Nasal cavity respiratory epithelium epithelial cell of viscerocranial mucosa (primary cell): ENCODE results near the gene MSANTD2. TPM values are rescaled to one million over a fixed set of nuclear protein-coding genes. Genes with fewer than 3 reads are reported as not detected.

Experiments
- total RNA-seq: library from RNA; depleted of rRNA; stranded (reverse); fragments of >200 nt; gene quantifications from 2 replicates; pipeline ENCODE4 v1.2.3, GENCODE V29; 2014

Gene MSANTD2
- total RNA-seq = 1.7 and 5.5 TPM in 2 replicates

DNA sequence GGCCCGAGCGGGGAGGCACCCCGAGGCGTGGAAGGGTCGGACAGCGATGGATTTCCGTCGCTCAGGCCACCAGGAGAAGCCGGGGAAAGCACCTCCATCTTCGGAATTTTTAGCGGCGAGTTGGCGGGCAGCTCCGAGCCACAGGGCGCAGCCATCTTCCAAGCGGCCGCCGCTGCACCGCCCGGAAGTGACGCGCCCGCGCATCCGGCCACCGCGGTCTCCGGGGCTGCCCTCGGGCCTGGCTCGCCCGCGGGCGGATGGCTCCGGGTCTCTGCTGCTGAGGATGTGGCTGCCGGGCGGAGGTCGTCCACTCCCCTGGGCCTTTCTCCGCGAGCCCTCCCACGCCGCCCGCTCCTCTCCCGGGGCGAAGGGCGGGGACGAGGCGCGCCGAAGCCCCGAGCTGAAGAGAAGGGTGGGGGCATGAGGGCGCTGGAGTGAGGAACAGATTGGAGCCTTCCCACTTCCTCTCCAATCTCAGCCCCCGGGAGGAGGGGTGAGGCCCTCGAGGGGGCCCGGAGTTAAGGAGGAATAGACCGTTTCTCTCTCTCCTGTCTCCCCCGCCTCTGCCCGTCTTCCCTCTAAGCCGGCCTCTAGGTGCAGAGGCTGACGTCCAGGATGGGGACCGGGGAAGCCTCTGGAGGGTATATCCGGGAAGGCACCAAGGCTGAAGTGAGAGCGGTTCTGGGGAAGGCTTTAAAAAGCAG lies at the start of gene MSANTD2:
Gene MSANTD2 (minus strand): TSS at position 181 of the 704 bp plus-strand sequence. CDS start 26 bp downstream, at position 155.

DNA sequence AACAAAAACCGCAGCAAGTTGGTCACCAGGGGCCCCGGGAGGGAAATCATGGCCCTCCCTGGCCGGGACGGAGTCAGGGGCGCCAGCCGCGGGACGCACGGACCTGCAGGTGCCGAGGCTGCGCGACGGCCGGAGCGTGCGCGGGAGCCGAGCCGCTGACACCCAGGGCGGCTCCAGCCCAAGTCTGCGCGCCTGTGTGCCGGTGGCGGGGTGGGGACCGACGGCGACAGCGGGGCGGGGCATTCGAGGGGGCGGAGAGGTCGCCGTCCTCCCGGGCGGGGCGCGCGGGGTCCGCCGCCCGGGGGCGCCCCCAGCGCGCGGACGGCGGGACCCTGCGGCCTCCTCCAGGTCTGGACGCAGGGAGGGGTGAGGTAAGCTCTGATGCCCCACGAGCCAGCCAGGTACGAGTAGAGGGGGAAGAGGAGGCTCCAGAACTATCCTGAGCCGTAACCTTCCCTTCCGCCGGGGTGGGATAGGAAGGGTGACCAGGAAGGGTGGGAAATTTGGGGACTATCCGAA lies 38.0 kb downstream of the MSANTD2 start, which contains the start of gene ESAM:
Gene ESAM (minus strand): TSS at position 186 of the 519 bp plus-strand sequence. CDS start 136 bp downstream, at position 50.

DNA sequence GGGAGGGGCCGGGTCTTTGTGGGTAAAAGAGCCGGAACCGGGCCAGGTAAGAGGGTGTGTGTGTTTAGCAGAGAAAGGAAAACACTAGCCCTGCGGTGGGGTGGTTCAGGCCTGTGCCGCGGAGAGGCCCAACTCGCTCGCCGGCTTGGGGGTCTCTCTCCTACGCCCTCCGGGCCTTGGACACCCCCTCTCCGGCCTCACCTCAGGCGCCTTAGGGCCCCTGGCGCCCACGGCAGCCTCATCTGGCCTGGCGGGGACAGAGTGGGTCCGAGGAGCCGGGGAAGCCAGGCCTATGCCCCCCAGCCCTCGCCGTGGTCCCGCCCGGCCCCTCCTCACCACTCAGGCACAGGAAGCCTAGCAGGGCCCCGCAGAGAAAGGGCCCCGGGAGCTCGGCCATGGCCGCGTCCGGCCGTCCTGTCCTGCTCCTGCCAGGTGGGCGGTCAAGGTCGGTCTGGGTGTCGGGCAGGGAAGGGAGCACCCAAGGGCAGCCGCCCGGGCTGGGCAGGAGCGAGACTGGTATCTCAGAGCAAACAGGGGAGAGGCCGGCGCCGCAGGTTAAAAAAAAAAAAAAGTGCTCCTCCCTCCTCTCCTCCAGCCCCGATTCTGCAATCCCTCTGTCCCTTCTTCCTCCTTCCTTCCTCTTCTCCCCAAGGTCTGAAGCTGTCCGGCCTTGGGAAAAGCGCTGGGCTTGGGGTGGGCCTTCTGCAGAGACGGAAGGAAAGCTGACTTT lies 48.3 kb downstream of the MSANTD2 start, which contains the start of gene VSIG2:
Gene VSIG2 (minus strand): TSS at position 515 of the 730 bp plus-strand sequence. CDS start 118 bp downstream, at position 397.

DNA sequence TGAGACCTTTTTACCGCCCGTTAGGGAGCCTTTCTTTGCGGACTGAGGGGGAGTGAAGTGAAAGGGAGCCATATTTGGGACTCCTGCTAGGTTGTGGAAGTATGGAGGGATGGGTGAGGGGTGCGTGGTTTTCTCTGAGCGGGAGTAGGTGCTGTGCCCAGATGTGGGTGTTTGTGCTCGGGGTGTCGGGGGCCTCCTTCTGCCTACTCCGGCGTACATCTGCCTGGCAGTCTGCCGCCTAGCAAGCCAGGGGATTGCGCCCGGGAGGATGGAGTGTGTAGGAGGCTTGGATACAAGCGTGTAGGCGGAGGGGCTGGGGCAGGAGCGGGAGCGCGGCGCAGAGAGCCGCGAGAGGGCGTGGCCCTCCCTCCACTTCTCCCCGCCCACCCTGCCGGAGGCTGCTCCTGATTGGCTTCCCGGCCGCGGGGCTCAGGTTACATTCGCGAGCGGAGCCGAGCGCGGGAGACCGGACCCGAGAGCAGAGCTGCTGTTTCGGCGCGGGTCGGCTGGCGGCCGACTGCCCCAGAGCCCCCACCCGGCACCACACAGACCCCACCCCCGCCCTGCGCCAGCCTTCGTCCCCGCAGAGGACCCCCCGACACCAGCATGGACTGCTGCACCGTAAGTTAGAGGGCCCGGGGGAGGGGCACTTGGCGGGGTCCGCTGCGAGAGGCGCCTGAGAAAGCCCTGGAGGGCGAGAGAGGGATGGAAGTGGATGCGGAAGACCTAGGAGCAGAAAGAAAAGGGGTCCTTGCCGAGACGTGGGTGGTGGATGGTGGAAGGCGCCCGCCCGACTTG lies 60.5 kb downstream of the MSANTD2 start, which contains the start of gene NRGN:
Gene NRGN (plus strand): TSS at position 464 of the 798 bp plus-strand sequence. CDS start 143 bp downstream, at position 607.

Other genes with a start within 250 kb of the MSANTD2 start
- gene OR8A1, start 230.4 kb downstream of the MSANTD2 start, total RNA-seq = not detected in 2 replicates
- not detected in 2 replicates for gene PANX3, start 189.0 kb downstream of the MSANTD2 start, total RNA-seq
- 28.4 and 38.9 TPM in 2 replicates for gene TBRG1, start 177.5 kb downstream of the MSANTD2 start, total RNA-seq
- gene SIAE, start 126.7 kb downstream of the MSANTD2 start, total RNA-seq = 10.3 and 31.5 TPM in 2 replicates
- 2.4 and 4.1 TPM in 2 replicates for gene SPA17, start 126.5 kb downstream of the MSANTD2 start, total RNA-seq
- not detected in 2 replicates for gene NRGN, start 60.5 kb downstream of the MSANTD2 start, total RNA-seq
- under 0.01 and 1.3 TPM in 2 replicates for gene VSIG2, start 48.2 kb downstream of the MSANTD2 start, total RNA-seq
- under 0.01 and 0.07 TPM in 2 replicates for gene ESAM, start 38.1 kb downstream of the MSANTD2 start, total RNA-seq
- gene ROBO3, start 65.0 kb upstream of the MSANTD2 start, total RNA-seq = 8.5 and 56.0 TPM in 2 replicates
- under 0.01 TPM in 1 of 2 replicates, not detected in the other for gene ROBO4, start 97.5 kb upstream of the MSANTD2 start, total RNA-seq
- not detected in 2 replicates for gene HEPN1, start 118.8 kb upstream of the MSANTD2 start, total RNA-seq
- gene HEPACAM, start 135.6 kb upstream of the MSANTD2 start, total RNA-seq = not detected in 2 replicates
- 1.00 and 3.1 TPM in 2 replicates for gene CCDC15, start 153.8 kb upstream of the MSANTD2 start, total RNA-seq